Measurements from ENCODE around the gene TNFAIP3.

DNA sequence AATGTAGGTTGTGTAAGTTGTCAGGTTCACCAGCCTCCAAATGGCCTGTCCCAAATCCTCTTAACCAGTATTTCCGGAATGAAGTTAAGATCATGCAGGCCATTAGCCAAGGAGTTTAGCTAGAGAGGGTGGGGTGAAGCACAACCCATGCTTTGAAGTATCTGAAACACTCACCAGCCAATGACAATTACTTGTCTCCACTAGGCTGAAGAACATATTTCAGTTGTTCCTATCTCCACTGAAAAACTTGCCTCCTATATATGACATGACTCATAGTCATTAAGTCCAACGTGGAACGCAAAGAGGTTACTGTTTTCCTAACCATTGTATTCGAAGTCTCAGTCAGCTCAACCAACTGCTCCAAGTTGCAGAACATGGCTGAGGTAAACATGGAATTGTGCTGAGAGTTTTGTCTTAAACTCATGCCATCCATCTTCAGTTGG, 37.4 kb upstream of the TNFAIP3 start:
- TF ChIP-seq CTCF (IDR thresholded peaks at IDR 0.05) (no peak), EZH2 (IDR thresholded peaks at IDR 0.05; ENCODE audit: borderline replicate concordance, insufficient read depth, low read depth, low read length, poor library complexity, severe bottlenecking) (no peak)
